ENCODE measurements around the gene HSBP1. TPM values are rescaled to one million over a fixed set of nuclear protein-coding genes. Genes with fewer than 3 reads are reported as not detected.
A peak's percentile ranks its signal among the peaks of the same experiment; 100 is the strongest.

HSBP1 gene
- total and polyA plus RNA-seq, 5 experiments from 2014 or later, result 17.6 to 30.1 (median 25.3) TPM

DNA sequence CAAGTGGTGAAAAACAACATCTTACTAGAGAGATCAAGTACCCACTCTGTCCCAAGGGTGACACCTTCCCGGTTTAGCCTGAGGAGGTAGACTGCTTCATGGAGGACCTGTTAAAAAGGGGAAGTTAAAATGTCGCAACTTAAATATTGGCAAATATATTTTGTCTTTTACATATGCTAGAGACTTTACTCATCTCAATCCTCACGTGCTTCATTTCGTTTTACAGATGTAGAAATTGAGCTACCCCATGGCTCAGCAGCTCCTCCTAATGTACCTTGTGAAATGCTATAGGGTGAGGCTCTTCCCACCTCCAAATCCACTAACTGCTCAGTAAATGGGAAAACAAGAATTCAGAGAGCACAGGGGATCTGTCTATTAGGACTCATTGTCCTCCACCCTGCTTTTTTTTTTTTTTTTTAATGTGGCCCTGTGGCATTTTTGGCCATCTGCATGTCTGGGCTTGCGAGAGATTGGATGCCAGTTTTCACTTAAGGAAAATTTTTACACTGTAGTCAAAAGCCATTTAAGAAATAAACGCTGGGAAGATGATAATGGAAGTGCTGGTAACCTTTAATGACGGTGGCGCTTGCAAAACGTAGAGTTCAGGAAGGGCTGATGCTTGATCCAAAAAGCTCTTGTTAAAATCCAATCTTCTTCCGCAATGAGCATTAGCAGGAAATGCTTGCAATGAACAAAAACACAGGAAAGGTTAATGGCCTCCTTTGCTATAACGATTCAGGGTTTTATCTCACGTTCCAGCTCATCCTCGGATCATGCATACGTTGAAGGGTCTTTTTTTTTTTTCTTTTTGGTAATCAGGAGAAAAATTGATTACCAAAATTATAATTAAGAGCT, 39.8 kb downstream of the HSBP1 start:
- no peaks in the 10 kb centered on the region for H3K36me3 Mint-ChIP-seq
- no peak overlapping the region for H3K27ac Mint-ChIP-seq
- DNase-seq (no peak), ATAC-seq (no peak)
- H3K4me3 Mint-ChIP-seq, result no peak overlapping the region
- H3K9me3 Mint-ChIP-seq, result no peaks in the 10 kb centered on the region
- peaks cover 0 to 20% (median 9%) of the 10 kb centered on the region in 5 donors for H3K27me3 Mint-ChIP-seq
- POLR2A ChIA-PET, result no interaction called here
- H3K4me1 Mint-ChIP-seq, result peaks cover 0 to 16% (median 0%) of the 10 kb centered on the region in 4 donors

DNA sequence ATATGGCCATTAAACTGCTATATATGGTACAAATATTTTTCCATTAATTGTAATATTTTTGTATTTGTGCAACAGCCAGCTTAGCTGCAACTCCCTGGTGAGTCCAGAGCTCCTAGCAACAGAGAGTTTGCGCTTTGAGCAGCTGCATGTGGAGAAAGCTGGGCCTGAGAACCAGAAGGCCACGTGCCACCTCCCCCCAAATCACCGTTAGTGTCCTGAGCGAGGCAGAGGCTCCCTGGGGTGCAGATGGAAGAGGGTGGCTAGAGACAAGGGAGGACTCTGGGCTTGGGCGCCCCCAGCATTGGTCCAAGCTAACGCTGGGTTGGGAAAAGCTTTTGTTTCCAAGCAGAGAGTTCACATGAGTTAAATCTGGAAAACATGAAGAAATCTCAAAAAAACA, 41.6 kb downstream of the HSBP1 start:
- no peak overlapping the region for H3K27ac Mint-ChIP-seq
- ATAC-seq, result no peak
- no peaks in the 10 kb centered on the region for H3K4me1 Mint-ChIP-seq
- no peaks in the 10 kb centered on the region for H3K9me3 Mint-ChIP-seq
- no peak for DNase-seq
- H3K27me3 Mint-ChIP-seq, result peaks cover 0 to 22% (median 19%) of the 10 kb centered on the region in 5 donors
- POLR2A ChIA-PET, result no interaction called here
- no peaks in the 10 kb centered on the region for H3K36me3 Mint-ChIP-seq
- H3K4me3 Mint-ChIP-seq, result no peak overlapping the region

DNA sequence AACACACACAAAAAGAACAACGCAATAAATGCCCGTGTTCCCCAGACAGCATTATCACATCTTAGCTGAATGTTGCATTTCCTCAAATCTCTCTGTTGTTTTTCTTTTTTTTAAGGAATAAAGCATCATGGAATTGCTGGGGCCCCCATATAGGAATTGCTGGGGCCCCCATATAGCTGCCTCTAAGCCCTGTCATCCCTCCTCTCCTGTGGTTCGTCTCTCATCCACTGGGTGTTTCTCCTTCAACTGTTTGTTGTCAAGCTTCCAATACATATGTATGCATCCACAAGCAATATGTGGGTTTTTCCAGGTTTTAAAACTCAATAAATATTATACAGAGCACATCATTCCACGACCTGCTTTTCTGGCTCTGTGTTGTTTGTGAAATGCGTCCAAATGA, 43.2 kb downstream of the HSBP1 start:
- Mint-ChIP-seq H3K36me3 (no peaks in the 10 kb centered on the region), H3K27ac (no peak overlapping the region), H3K4me1 (no peaks in the 10 kb centered on the region), H3K9me3 (no peaks in the 10 kb centered on the region), H3K27me3 (peaks cover 0 to 22% (median 19%) of the 10 kb centered on the region in 5 donors), H3K4me3 (no peak overlapping the region)
- POLR2A ChIA-PET, result no interaction called here
- DNase-seq (no peak), ATAC-seq (no peak)

DNA sequence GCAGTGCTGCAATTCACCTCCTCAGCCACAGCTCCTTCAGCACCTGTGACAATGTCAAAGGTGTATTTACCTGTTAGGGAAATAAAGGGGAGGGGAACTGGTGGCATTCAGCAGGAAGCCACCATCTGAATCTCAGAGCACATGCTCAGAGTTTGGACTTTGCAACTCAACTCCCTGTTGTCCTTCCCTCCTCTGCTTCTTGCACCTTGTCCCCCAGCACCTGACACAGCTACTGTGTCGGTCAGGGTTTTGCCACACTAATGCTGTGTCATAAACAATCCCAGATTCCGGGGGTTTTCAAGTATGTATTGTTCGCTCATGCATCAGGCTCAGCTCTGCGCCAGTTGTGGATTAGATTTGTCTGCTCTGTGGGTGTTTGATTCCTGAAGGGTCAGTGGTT, 43.7 kb downstream of the HSBP1 start:
- DNase-seq, result no peak
- no peaks in the 10 kb centered on the region for H3K4me1 Mint-ChIP-seq
- peaks cover 0 to 22% (median 19%) of the 10 kb centered on the region in 5 donors for H3K27me3 Mint-ChIP-seq
- H3K27ac Mint-ChIP-seq, result no peak overlapping the region
- H3K36me3 Mint-ChIP-seq, result no peaks in the 10 kb centered on the region
- POLR2A ChIA-PET, result no interaction called here
- no peak overlapping the region for H3K4me3 Mint-ChIP-seq
- ATAC-seq, result no peak
- H3K9me3 Mint-ChIP-seq, result no peaks in the 10 kb centered on the region

DNA sequence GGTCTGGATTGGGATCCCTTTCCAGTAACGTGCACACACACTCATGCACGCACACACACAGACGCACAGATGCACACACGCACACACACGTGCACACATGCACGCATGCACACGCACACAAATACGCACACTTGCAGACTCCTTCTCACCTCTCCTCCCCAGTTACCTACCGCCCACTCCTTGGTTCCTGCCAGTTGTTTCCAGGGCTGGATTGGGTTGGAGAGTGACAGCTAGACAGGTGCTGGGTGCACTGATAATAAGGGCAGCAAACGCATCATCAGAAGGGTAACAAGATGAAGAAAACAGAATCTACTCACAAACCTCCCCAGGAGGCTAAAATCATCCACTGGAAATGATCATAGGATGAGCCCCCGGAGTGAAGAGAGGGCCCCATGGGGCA, 45.0 kb downstream of the HSBP1 start:
- no peak overlapping the region for H3K4me3 Mint-ChIP-seq
- DNase-seq (no peak), ATAC-seq (no peak)
- H3K27ac Mint-ChIP-seq, result no peak overlapping the region
- H3K36me3 Mint-ChIP-seq, result no peaks in the 10 kb centered on the region
- no peaks in the 10 kb centered on the region for H3K9me3 Mint-ChIP-seq
- POLR2A ChIA-PET, result no interaction called here
- H3K4me1 Mint-ChIP-seq, result no peaks in the 10 kb centered on the region
- H3K27me3 Mint-ChIP-seq, result peaks cover 0 to 25% (median 22%) of the 10 kb centered on the region in 5 donors

- H3K27ac Mint-ChIP-seq, result no peak overlapping the region
- peaks cover 0 to 30% (median 22%) of the 10 kb centered on the region in 5 donors for H3K27me3 Mint-ChIP-seq
- H3K4me1 Mint-ChIP-seq, result no peaks in the 10 kb centered on the region
- ATAC-seq (no peak), DNase-seq (no peak)
- H3K36me3 Mint-ChIP-seq, result no peaks in the 10 kb centered on the region
- H3K9me3 Mint-ChIP-seq, result no peaks in the 10 kb centered on the region
- no peak overlapping the region for H3K4me3 Mint-ChIP-seq
- POLR2A ChIA-PET, result no interaction called here
These were observed 46.1 kb downstream of the HSBP1 start for GRCh38 chr16:83853834-83854233.

GRCh38 chr16:83854420-83854819, 46.6 kb downstream of the HSBP1 start:
- Mint-ChIP-seq H3K4me3 (no peak overlapping the region), H3K4me1 (no peaks in the 10 kb centered on the region), H3K36me3 (no peaks in the 10 kb centered on the region), H3K27ac (no peak overlapping the region), H3K9me3 (no peaks in the 10 kb centered on the region), H3K27me3 (peaks cover 0 to 31% (median 22%) of the 10 kb centered on the region in 5 donors)
- ATAC-seq (no peak), DNase-seq (no peak)
- POLR2A ChIA-PET, result no interaction called here

GRCh38 chr16:83856792-83857191, 49.0 kb downstream of the HSBP1 start:
- Mint-ChIP-seq H3K9me3 (no peaks in the 10 kb centered on the region), H3K36me3 (no peaks in the 10 kb centered on the region), H3K27ac (no peak overlapping the region), H3K4me3 (no peak overlapping the region), H3K27me3 (peaks cover 0 to 28% (median 11%) of the 10 kb centered on the region in 5 donors), H3K4me1 (no peaks in the 10 kb centered on the region)
- no peak for ATAC-seq
- no peak for DNase-seq
- POLR2A ChIA-PET, result no interaction called here

- H3K9me3 Mint-ChIP-seq, result peaks cover 0 to 4% (median 0%) of the 10 kb centered on the region in 9 donors
- POLR2A ChIA-PET, result no interaction called here
- H3K36me3 Mint-ChIP-seq, result peaks cover 0 to 4% (median 0%) of the 10 kb centered on the region in 3 donors
- H3K27me3 Mint-ChIP-seq, result peaks cover 0 to 16% (median 11%) of the 10 kb centered on the region in 5 donors
- no peaks in the 10 kb centered on the region for H3K4me1 Mint-ChIP-seq
- DNase-seq, result no peak
- no peak overlapping the region for H3K27ac Mint-ChIP-seq
- no peak for ATAC-seq
- H3K4me3 Mint-ChIP-seq, result no peak overlapping the region
These were observed 51.5 kb downstream of the HSBP1 start for GRCh38 chr16:83859265-83859664.

DNA sequence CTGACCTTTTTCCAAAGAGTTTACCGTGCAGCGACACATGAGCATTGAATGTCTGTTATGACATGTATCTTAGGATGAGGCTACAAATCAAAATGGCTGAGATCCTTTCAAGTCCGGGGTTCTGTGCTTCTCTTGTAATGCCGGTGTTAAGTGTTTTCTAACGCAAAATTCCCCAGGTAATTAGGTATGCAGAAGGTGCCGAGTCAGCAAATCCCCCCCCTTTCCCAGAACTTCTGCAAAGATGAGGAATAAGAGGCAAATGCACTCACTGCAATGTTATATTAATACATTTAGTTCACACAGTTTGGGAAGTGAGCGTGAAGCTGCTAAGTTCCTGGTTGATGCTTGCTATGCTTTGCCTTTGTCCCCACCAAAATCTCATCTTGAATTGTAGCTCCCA, 54.9 kb downstream of the HSBP1 start:
- DNase-seq (no peak), ATAC-seq (no peak)
- H3K4me1 Mint-ChIP-seq, result no peaks in the 10 kb centered on the region
- H3K9me3 Mint-ChIP-seq, result peaks cover 0 to 19% (median 6%) of the 10 kb centered on the region in 9 donors
- H3K36me3 Mint-ChIP-seq, result peaks cover 0 to 13% (median 0%) of the 10 kb centered on the region in 3 donors
- H3K4me3 Mint-ChIP-seq, result no peak overlapping the region
- no peak overlapping the region for H3K27ac Mint-ChIP-seq
- peaks cover 1 to 32% (median 18%) of the 10 kb centered on the region in 5 donors for H3K27me3 Mint-ChIP-seq
- POLR2A ChIA-PET, result no interaction called here

- ATAC-seq (no peak), DNase-seq (no peak)
- H3K4me3 Mint-ChIP-seq, result no peak overlapping the region
- POLR2A ChIA-PET, result no interaction called here
- H3K27ac Mint-ChIP-seq, result peak overlapping the region in 1 of 10 donors; percentile 70
- H3K9me3 Mint-ChIP-seq, result peaks cover 0 to 20% (median 6%) of the 10 kb centered on the region in 9 donors
- H3K27me3 Mint-ChIP-seq, result peaks cover 0 to 41% (median 19%) of the 10 kb centered on the region in 5 donors
- no peaks in the 10 kb centered on the region for H3K4me1 Mint-ChIP-seq
- peaks cover 0 to 13% (median 0%) of the 10 kb centered on the region in 3 donors for H3K36me3 Mint-ChIP-seq
These were observed 55.9 kb downstream of the HSBP1 start for GRCh38 chr16:83863682-83864081.

Data from naive thymus-derived CD8-positive, alpha-beta T cell (primary cell).